ENCODE results near the gene GUCY2D. TPM values are rescaled to one million over a fixed set of nuclear protein-coding genes. Genes with fewer than 3 reads are reported as not detected.

Gene GUCY2D
- total RNA-seq, 3 donors from 2014 or later: 0.26 TPM; not detected in 2

DNA sequence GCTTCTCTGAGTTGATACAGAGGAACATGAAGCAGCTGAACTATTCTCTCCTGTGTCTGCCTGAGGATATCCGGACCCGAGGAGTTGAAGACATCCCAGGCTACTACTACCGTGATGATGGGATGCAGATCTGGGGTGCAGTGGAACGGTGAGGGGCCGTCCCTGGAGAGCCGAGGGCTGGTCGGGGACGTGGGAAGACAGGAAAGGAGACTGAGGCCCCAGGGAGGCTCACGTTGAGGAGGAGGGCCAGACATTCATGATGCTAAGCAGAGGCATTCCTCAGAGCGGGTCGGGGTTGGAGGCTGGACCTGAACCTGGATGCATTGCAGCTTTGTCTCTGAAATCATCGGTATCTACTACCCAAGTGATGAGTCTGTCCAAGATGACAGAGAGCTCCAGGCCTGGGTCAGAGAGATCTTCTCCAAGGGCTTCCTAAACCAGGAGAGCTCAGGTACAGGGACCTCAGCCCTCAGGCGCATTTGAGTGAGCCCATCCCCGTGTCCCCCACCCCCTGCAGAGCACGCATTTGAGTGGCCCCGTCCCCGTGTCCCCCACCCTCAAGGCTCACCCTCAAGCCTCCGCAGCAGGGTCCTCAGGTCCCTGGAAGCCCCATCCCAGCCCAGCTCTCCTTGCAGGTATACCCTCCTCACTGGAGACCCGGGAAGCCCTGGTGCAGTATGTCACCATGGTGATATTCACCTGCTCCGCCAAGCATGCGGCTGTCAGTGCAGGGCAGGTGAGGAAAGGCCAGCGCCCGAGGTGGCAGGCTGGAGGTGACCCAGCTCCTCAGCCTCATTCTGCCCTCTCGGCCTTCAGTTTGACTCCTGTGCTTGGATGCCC is 44.7 kb downstream of the GUCY2D start:
- intact Hi-C loops (cut with DNase I, micrococcal nuclease): no loop called here
- no peak for TF ChIP-seq CTCF (IDR thresholded peaks at IDR 0.05)
- Histone ChIP-seq H3K36me3 (ENCODE audit: low read depth) (no peaks in the 10 kb centered on the region), H3K4me1 (ENCODE audit: low read depth) (no peaks in the 10 kb centered on the region), H3K9me3 (no peaks in the 10 kb centered on the region), H3K4me3 (no peak overlapping the region)
- DNase-seq (no peak), ATAC-seq (no peak)

DNA sequence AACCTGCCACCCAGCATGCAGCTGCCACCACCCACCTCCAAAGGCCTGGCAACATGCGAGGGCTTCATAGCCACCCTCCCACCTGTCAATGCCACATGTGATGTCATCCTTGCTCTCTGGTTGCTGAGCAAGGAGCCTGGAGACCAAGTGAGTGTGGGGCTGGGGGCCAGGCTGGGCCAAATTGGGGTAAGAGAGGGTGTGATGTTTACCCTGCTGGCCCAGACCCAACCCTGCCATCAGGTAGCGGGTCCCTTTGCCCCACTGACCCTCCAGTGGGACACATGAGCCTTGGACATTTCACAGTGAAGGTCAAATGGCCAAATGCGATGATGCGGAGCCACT is 45.3 kb downstream of the GUCY2D start:
- Histone ChIP-seq H3K4me1 (ENCODE audit: low read depth) (no peaks in the 10 kb centered on the region), H3K9me3 (no peaks in the 10 kb centered on the region), H3K36me3 (ENCODE audit: low read depth) (no peaks in the 10 kb centered on the region), H3K4me3 (no peak overlapping the region)
- ATAC-seq (no peak), DNase-seq (no peak)
- intact Hi-C loops (cut with DNase I, micrococcal nuclease): no loop called here
- no peak for TF ChIP-seq CTCF (IDR thresholded peaks at IDR 0.05)

DNA sequence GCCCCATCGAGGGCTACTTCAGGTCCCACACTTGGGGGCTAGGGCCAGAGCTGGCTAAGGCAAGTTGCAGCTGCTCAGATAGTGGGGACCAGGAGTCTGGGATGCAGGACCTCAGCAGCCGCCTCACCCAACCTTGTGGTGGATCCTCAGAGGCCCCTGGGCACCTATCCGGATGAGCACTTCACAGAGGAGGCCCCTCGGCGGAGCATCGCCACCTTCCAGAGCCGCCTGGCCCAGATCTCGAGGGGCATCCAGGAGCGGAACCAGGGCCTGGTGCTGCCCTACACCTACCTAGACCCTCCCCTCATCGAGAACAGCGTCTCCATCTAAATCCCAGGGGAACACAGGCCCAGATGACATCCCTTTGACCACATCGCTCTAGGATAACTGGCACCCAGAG is 45.8 kb downstream of the GUCY2D start:
- H3K4me3 ChIP-seq: no peak overlapping the region
- no peaks in the 10 kb centered on the region for H3K36me3 ChIP-seq (ENCODE audit: low read depth)
- intact Hi-C loops (cut with DNase I, micrococcal nuclease): no loop called here
- no peak for DNase-seq
- ATAC-seq: no peak
- no peaks in the 10 kb centered on the region for H3K9me3 ChIP-seq
- no peaks in the 10 kb centered on the region for H3K4me1 ChIP-seq (ENCODE audit: low read depth)
- no peak for TF ChIP-seq CTCF (IDR thresholded peaks at IDR 0.05)

DNA sequence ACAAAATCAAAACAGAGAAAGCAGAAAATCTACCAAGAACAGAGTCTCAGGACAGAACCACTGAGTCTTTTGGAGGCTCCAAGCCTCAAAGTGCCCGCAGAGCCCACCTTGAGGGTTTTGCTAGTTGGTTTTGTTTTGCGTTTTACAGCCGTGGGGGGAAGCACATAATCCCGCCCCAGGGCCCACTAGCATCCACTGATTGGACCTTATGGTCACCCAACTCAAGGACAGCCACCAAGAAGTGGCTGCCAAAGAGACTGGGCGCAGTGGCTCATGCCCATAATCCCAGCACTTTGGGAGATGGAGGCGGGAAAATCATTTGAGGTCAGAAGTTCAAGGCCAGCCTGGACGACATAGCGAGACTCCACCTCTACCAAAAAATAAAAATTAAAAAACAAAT is 46.3 kb downstream of the GUCY2D start:
- intact Hi-C loops (cut with DNase I, micrococcal nuclease): no loop called here
- Histone ChIP-seq H3K4me1 (ENCODE audit: low read depth) (no peaks in the 10 kb centered on the region), H3K9me3 (no peaks in the 10 kb centered on the region), H3K4me3 (no peak overlapping the region), H3K36me3 (ENCODE audit: low read depth) (no peaks in the 10 kb centered on the region)
- DNase-seq (no peak), ATAC-seq (no peak)
- no peak for TF ChIP-seq CTCF (IDR thresholded peaks at IDR 0.05)

GRCh38 chr17:8051831-8052230 is 49.4 kb downstream of the GUCY2D start:
- Histone ChIP-seq H3K36me3 (ENCODE audit: low read depth) (no peaks in the 10 kb centered on the region), H3K4me1 (ENCODE audit: low read depth) (no peaks in the 10 kb centered on the region), H3K9me3 (no peaks in the 10 kb centered on the region), H3K4me3 (no peak overlapping the region)
- intact Hi-C loops (cut with DNase I, micrococcal nuclease): no loop called here
- ATAC-seq (no peak), DNase-seq (no peak)
- TF ChIP-seq CTCF (IDR thresholded peaks at IDR 0.05): no peak

All from mucosa of descending colon (tissue), 3 donors.